VCaP (cell line): ENCODE measurements around the gene TEKTIP1.

Source experiments
- H3K27ac ChIP-seq: fragments of 450-650 bp; 2 replicates; pipeline ENCODE4 v1.5.1; 2017
- TF ChIP-seq, protein P1 (sequence below): fragments of 450-650 bp; conservative IDR thresholded peaks from 2 replicates; pipeline ENCODE4 v1.5.1; 2017; ENCODE audit warnings: mild to moderate bottlenecking, moderate library complexity

TEKTIP1 gene

DNA sequence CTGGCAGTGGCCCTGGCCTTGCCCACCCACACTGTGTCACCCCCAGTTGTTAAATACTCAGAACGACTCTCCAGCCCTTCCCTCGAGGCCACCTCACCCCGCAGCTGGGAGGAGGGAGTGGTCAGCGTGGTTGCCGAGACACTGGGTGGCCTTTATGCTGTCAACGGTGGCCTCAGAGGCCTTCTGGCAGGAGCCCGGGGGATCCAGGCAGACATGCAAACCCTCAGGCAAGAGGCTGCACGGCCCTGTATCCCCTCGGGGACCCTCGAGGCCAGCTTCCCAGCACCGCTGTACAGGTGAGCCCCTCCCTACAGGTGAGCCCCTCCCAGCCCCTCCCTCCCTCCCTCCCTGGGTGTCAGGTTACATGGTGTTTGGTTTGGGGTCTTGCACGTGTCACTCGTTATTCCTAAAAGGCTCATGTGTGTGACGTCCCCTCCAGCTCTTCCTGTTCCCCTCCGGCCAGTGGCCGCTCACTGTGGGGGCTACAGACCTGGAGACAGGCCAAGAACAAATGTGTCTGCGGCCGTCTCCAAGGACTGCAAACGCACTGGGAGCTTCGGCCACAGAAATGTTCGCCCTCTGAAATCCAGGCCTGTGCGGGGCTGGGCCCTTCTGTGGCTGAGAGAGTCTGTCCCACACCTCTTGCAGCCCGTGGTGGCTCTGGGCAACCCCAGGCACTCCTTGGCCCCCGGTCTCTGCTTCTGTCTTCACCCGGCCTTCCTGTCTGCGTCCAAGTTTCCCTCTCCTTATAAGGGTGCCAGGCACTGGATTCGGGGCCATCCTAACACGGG is at the start of gene TEKTIP1:
Gene TEKTIP1, plus strand, starts transcription at position 210 of the 791 bp plus-strand sequence. Its CDS starts 4 bp downstream, at position 214.
- H3K27ac ChIP-seq: no peak within 1 kb of the TSS
- TF ChIP-seq, protein P1, sequence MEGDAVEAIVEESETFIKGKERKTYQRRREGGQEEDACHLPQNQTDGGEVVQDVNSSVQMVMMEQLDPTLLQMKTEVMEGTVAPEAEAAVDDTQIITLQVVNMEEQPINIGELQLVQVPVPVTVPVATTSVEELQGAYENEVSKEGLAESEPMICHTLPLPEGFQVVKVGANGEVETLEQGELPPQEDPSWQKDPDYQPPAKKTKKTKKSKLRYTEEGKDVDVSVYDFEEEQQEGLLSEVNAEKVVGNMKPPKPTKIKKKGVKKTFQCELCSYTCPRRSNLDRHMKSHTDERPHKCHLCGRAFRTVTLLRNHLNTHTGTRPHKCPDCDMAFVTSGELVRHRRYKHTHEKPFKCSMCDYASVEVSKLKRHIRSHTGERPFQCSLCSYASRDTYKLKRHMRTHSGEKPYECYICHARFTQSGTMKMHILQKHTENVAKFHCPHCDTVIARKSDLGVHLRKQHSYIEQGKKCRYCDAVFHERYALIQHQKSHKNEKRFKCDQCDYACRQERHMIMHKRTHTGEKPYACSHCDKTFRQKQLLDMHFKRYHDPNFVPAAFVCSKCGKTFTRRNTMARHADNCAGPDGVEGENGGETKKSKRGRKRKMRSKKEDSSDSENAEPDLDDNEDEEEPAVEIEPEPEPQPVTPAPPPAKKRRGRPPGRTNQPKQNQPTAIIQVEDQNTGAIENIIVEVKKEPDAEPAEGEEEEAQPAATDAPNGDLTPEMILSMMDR: no peak

DNA sequence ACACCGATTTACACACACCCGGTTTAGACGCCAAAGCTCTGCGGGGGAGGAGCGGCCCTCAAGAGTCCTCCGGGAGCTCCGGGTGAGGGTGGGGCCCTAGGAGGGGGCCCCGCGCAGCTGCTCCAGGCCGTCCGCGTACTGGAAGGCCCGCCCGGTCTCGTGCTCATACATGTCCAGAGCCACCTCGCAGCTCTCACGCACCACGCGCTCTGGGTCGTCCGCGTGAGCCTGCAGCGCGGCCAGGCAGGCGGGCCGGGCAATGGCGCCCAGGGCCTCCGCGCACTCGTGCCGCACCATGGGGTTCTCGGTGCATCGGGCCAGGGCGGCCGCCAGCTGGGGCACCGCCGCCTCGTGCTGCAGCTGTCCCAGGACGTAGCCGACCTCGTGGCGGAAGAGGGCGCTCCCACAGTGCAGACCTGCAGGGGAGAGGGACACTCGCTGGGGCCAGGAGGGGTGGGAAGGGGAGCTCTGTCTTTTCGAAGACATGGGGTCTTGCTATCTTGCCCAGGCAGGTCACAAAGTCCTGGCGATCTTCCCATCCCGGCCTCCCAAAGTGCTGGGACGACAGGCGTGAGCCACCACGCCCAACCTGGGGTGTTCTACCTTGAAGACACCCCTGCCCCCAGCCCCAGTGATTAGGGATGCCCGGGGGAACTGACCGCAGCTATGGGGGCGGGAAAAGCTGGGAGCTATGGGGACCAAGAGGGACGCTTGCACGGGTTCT is 47.4 kb upstream of the TEKTIP1 start:
- TF ChIP-seq, protein P1: no peak
- H3K27ac ChIP-seq: no peak overlapping the region

DNA sequence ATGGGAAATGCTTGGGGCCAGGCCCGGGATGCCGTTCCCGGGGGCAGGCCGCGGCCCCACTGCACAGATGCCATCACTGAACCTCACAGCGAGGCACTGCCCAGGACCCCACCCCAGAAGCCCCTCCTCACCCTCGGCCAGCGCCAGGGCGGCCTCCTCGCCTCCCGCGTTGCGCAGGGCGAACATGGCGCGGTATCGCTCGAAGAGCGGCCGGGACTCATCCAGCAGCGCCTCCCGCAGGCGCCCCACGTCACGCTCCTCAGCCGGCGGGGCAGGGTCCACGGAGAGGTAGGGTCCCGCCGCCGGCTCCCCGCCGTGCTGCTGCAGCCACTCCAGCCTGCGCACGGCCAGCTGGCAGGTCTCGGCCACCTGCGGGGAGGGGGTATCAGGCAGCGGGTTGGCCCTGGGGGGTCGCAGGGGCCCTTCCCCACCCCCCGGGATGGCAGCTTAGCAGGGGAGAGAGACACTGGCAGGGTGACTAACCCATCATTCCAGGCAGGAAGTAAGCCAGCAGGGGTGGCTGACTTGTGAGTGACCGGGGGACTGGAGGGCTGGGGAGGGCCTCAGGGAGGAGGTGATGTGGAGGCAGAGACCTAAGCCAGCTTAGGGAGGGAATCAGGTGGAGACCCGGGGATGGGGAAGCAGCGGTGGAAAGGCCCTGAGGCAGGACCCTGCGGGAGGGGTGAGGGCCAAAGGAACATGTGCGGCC is 46.7 kb upstream of the TEKTIP1 start:
- no peak overlapping the region for H3K27ac ChIP-seq
- TF ChIP-seq, protein P1: no peak

DNA sequence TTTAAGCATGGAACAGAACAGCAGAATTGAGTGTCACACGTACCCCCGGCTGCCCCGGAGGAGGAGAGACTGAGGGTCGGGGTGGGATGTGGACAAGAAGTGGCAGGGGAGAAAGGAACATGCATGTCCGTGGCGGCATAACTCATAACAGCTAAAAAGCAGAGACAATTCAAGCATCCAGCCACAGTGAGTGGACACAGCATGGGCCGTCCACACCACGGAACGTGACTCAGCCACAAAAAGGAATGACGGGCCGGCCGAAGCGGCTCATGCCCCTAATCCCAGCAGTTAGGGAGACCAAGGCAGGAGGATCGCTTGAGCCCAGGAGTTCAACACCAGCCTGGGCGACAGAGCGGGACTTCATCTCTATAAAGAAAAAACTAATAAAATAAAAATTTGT is 46.1 kb upstream of the TEKTIP1 start:
- TF ChIP-seq, protein P1: no peak
- no peak overlapping the region for H3K27ac ChIP-seq

DNA sequence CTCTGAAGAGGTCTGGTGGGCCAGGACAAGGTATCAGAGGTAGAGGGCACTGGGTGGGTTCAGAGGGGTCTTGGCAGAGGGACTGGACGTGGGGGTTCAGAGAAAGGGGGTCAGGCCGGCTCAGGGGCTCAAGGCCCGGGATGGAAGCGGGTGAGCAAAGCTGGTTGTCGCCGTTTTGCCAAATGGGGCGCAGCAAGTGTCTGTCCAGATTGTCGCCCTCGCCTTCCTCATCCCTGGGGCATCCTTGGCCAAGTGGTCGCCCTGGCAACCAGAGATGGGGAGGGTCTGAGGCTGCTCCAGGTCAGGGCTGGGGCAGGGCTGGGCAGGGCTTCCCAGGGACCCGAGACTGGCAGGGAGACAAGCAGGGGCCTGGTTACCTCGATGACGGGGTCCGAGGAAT is 45.3 kb upstream of the TEKTIP1 start:
- H3K27ac ChIP-seq: no peak overlapping the region
- TF ChIP-seq, protein P1: no peak

DNA sequence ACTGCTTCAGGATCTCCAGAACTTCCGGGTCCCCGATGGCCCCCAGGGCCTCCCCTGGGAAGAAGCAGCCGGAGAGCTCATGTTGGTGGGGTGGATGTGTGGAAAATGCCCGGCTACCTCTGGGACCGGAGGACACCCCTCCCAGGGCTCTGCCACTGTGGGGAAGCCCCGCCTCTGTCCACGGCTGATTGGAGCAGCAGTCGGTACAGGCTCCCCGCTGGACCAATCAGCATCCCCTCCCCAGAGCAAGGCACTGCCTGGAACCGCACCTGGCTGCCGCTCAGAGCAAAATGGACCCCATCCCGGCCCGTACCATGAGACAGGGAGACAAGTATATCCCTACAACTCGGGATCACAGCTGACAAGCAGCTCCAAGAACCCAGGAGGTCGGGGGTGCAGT is 44.9 kb upstream of the TEKTIP1 start:
- no peak overlapping the region for H3K27ac ChIP-seq
- TF ChIP-seq, protein P1: no peak

DNA sequence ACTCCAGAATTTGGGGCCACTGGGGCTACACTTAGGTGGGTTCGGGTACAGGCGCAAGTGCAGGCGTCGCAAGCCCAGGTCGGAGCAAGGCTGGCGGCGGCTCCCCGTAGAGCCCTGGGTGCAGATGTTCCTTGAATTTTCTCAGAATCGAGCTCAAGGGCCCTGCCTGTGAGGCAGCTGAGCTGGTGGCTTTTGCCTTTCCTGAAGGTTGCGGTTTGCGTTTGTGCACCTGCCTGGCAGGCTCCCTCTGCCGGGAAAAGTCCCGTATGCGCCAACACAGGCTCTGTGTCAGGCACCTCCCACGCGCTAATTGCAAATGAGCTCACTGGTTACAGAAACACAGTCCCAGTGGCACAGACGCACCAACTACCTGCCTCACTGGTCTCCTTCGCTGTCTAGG is 44.4 kb upstream of the TEKTIP1 start:
- TF ChIP-seq, protein P1: no peak

More for the DNA sequence above, 44.4 kb upstream of the TEKTIP1 start:
- H3K27ac ChIP-seq: no peak overlapping the region
